Smooth muscle cell (in vitro differentiated cells): ENCODE results near the gene ZNF883. TPM values are rescaled to one million over a fixed set of nuclear protein-coding genes. Genes with fewer than 3 reads are reported as not detected.
A peak's percentile ranks its signal among the peaks of the same experiment; 100 is the strongest.

Source experiments
- DNase-seq: peaks from one replicate; lab custom pipeline; 2025; ENCODE audit not compliant: unreplicated experiment; lab: John Stamatoyannopoulos, UW
- H2AFZ ChIP-seq: fragments of 200-600 bp; sonication (generic); 2 replicates; pipeline ENCODE4 v1.6.0; 2016; ENCODE audit warnings: antibody characterized with exemption, low read depth, mild to moderate bottlenecking
- H3F3A ChIP-seq: fragments of 200-600 bp; sonication (generic); 2 replicates; pipeline ENCODE4 v1.6.0; 2017; ENCODE audit warnings: antibody characterized with exemption, low read depth
- H3K27ac ChIP-seq: fragments of 200-600 bp; sonication (generic); 2 replicates; pipeline ENCODE4 v1.5.1; 2016; ENCODE audit warnings: low read depth, mild to moderate bottlenecking
- H3K27me3 ChIP-seq: fragments of 200-600 bp; sonication (generic); 2 replicates; pipeline ENCODE4 v1.6.1; 2016; ENCODE audit warnings: low read depth, mild to moderate bottlenecking
- H3K36me3 ChIP-seq: fragments of 200-600 bp; sonication (generic); 2 replicates; pipeline ENCODE4 v1.5.1; 2016; ENCODE audit warnings: low read depth
- H3K4me1 ChIP-seq: fragments of 200-600 bp; sonication (generic); 2 replicates; pipeline ENCODE4 v1.5.1; 2016; ENCODE audit warnings: low read depth
- H3K4me2 ChIP-seq: fragments of 200-600 bp; sonication (generic); 2 replicates; pipeline ENCODE4 v1.6.0; 2016; ENCODE audit warnings: mild to moderate bottlenecking
- H3K4me3 ChIP-seq: fragments of 200-600 bp; sonication (generic); 2 replicates; pipeline ENCODE4 v1.5.1; 2016; ENCODE audit warnings: mild to moderate bottlenecking
- H3K79me2 ChIP-seq: fragments of 200-600 bp; sonication (generic); 2 replicates; pipeline ENCODE4 v1.6.0; 2016; ENCODE audit warnings: low read depth, mild to moderate bottlenecking
- H3K9ac ChIP-seq: fragments of 200-600 bp; sonication (generic); 2 replicates; pipeline ENCODE4 v1.6.0; 2016; ENCODE audit warnings: low read depth
- H3K9me3 ChIP-seq: fragments of 200-600 bp; sonication (generic); replicated peaks from 2 replicates; pipeline ENCODE4 v1.5.1; 2016; ENCODE audit warnings: low read depth
- H4K20me1 ChIP-seq: fragments of 200-600 bp; sonication (generic); 2 replicates; pipeline ENCODE4 v1.6.0; 2016; ENCODE audit warnings: low read depth
- CTCF ChIP-seq: fragments of 200-600 bp; sonication (generic); IDR thresholded peaks from 2 replicates; pipeline ENCODE4 v1.5.1; 2017; ENCODE audit warnings: borderline replicate concordance, mild to moderate bottlenecking, antibody characterized with exemption; ENCODE audit not compliant: insufficient read depth, poor library complexity, severe bottlenecking
- WGBS: methylation state at CpG from one replicate; pipeline ENCODE4 v1.1.7; 2016; ENCODE audit warnings: low lambda C conversion rate; 5-methylcytosine and 5-hydroxymethylcytosine counted together
- polyA plus RNA-seq: library from polyadenylated mRNA; unstranded; fragments of >200 nt; fragmentation: Nextera tagmentation; extraction: Ambion mirVana; gene quantifications from 2 replicates; pipeline ENCODE4 v1.2.1, GENCODE V29; 2016
- total RNA-seq: library from RNA; depleted of rRNA; stranded (reverse); fragments of >200 nt; gene quantifications from 2 replicates; pipeline ENCODE4 v1.2.3, GENCODE V29; 2014

The ZNF883 gene
- total and polyA plus RNA-seq, 2 experiments from 2014 or later, result 1.7 to 9.9 TPM

GRCh38 chr9:113018247-113018646 is 6.3 kb upstream of the ZNF883 start:
- Histone ChIP-seq H3K27me3 (no peaks in the 10 kb centered on the region), H3K79me2 (no peaks in the 10 kb centered on the region), H3K9me3 (peaks cover 14% of the 10 kb centered on the region), H3K36me3 (no peaks in the 10 kb centered on the region), H4K20me1 (no peaks in the 10 kb centered on the region), H3K9ac (no peak overlapping the region), H3K27ac (no peak overlapping the region), H3K4me2 (no peak overlapping the region), H3K4me1 (no peaks in the 10 kb centered on the region), H3F3A (no peaks in the 10 kb centered on the region), H2AFZ (no peak overlapping the region), H3K4me3 (no peak overlapping the region)
- 88% methylated on average over 3 of the region's 3 CpGs for WGBS
- no peak for TF ChIP-seq CTCF
- no peak for DNase-seq

- 52% methylated on average over 9 of the region's 9 CpGs for WGBS
- no peaks in the 10 kb centered on the region for H3K27me3 ChIP-seq
- no peak overlapping the region for H3K9ac ChIP-seq
- TF ChIP-seq CTCF, result no peak
- peaks cover under 1% of the 10 kb centered on the region for H3K9me3 ChIP-seq
- H3K79me2 ChIP-seq, result no peaks in the 10 kb centered on the region
- H4K20me1 ChIP-seq, result no peaks in the 10 kb centered on the region
- H3K4me3 ChIP-seq, result peak overlapping the region; percentile 55
- H3K36me3 ChIP-seq, result no peaks in the 10 kb centered on the region
- peak overlapping the region; percentile 91 for H2AFZ ChIP-seq
- no peaks in the 10 kb centered on the region for H3F3A ChIP-seq
- no peak for DNase-seq
- H3K27ac ChIP-seq, result no peak overlapping the region
- H3K4me1 ChIP-seq, result no peaks in the 10 kb centered on the region
- H3K4me2 ChIP-seq, result peak overlapping the region; percentile 85
Observed at GRCh38 chr9:113012492-113012891, 500 bp upstream of the ZNF883 start.

- WGBS, result 71% methylated on average over 1 of the region's 1 CpG
- Histone ChIP-seq H2AFZ (no peak overlapping the region), H3K9me3 (peaks cover 13% of the 10 kb centered on the region), H3K27ac (no peak overlapping the region), H3K27me3 (no peaks in the 10 kb centered on the region), H3K9ac (no peak overlapping the region), H3K4me3 (no peak overlapping the region), H3K79me2 (no peaks in the 10 kb centered on the region), H3F3A (no peaks in the 10 kb centered on the region), H4K20me1 (no peaks in the 10 kb centered on the region), H3K4me1 (no peaks in the 10 kb centered on the region), H3K36me3 (peaks cover 13% of the 10 kb centered on the region), H3K4me2 (no peak overlapping the region)
- TF ChIP-seq CTCF, result no peak
- DNase-seq, result no peak
Observed at GRCh38 chr9:113005777-113006176, 6.2 kb downstream of the ZNF883 start.

DNA sequence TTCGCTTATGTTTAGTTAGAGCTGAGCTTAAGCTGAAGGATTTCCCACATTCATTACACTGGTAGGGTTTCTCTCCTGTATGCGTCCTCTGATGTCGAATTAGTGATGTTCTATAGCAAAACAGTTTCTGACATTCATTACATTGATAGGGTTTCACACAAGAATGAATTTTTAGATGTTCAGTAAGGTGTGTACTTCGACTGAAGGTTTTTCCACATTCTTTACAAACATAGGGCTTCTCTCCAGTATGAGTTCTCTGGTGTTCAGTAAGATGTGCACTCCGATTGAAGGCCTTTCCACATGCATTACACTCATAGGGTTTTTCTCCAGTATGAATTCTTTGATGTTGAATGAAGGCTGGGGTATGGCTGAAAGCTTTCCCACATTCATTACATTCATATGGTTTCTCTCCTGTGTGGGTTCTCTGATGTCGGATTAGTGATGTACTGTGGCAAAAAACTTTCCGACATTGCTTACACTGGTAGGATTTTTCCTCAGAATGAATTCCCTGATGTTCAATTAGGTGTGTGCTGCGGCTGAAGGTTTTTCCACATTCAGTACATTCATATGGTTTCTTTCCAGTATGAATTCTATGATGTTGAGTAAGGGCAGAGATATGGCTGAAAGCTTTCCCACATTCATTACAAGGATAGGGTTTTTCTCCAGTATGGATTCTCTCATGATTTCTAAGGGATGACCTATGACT is 14.6 kb downstream of the ZNF883 start:
- Histone ChIP-seq H3K36me3 (peaks cover 32% of the 10 kb centered on the region), H3K9ac (no peak overlapping the region), H3K4me2 (no peak overlapping the region), H3K79me2 (no peaks in the 10 kb centered on the region), H4K20me1 (no peaks in the 10 kb centered on the region), H3K27me3 (no peaks in the 10 kb centered on the region), H3K9me3 (peaks cover 64% of the 10 kb centered on the region), H3K27ac (no peak overlapping the region), H2AFZ (no peak overlapping the region), H3F3A (no peaks in the 10 kb centered on the region), H3K4me3 (no peak overlapping the region), H3K4me1 (no peaks in the 10 kb centered on the region)
- WGBS, result 83% methylated on average over 8 of the region's 8 CpGs
- no peak for TF ChIP-seq CTCF
- no peak for DNase-seq
